ENCODE results near the gene ADD1. TPM values are rescaled to one million over a fixed set of nuclear protein-coding genes. Genes with fewer than 3 reads are reported as not detected.

Gene ADD1
- total RNA-seq, 6 experiments from 2014 or later: 276 to 332 (median 321) TPM

GRCh38 chr4:2907706-2908293 is 64.2 kb downstream of the ADD1 start:
- Mint-ChIP-seq H3K36me3 (ENCODE audit: low read depth) (peaks cover 29% of the 10 kb centered on the region), H3K4me3 (no peak overlapping the region), H3K4me1 (ENCODE audit: low read depth) (no peaks in the 10 kb centered on the region), H3K27me3 (ENCODE audit: insufficient read depth) (no peaks in the 10 kb centered on the region), H3K27ac (no peak overlapping the region), H3K9me3 (no peaks in the 10 kb centered on the region)
- DNase-seq: no peak
- no peak for TF ChIP-seq CTCF (IDR thresholded peaks at IDR 0.05)

GRCh38 chr4:2908686-2909085 is 65.0 kb downstream of the ADD1 start:
- Mint-ChIP-seq H3K9me3 (no peaks in the 10 kb centered on the region), H3K36me3 (ENCODE audit: low read depth) (peaks cover 26% of the 10 kb centered on the region), H3K4me1 (ENCODE audit: low read depth) (no peaks in the 10 kb centered on the region), H3K27me3 (ENCODE audit: insufficient read depth) (0 out of 2 replicates have a peak, but pooled peaks cover 2% of the 10 kb centered on the region), H3K27ac (no peak overlapping the region), H3K4me3 (no peak overlapping the region)
- DNase-seq: no peak
- no peak for TF ChIP-seq CTCF (IDR thresholded peaks at IDR 0.05)

- Mint-ChIP-seq H3K4me1 (ENCODE audit: low read depth) (no peaks in the 10 kb centered on the region), H3K4me3 (no peak overlapping the region), H3K9me3 (no peaks in the 10 kb centered on the region), H3K27me3 (ENCODE audit: insufficient read depth) (0 out of 2 replicates have a peak, but pooled peaks cover 2% of the 10 kb centered on the region), H3K27ac (no peak overlapping the region), H3K36me3 (ENCODE audit: low read depth) (peaks cover 26% of the 10 kb centered on the region)
- DNase-seq: no peak
- TF ChIP-seq CTCF (IDR thresholded peaks at IDR 0.05): no peak
These were observed 65.9 kb downstream of the ADD1 start for GRCh38 chr4:2909583-2909982.

GRCh38 chr4:2910409-2910808 is 66.8 kb downstream of the ADD1 start:
- Mint-ChIP-seq H3K27ac (no peak overlapping the region), H3K4me3 (no peak overlapping the region), H3K36me3 (ENCODE audit: low read depth) (peaks cover 26% of the 10 kb centered on the region), H3K4me1 (ENCODE audit: low read depth) (no peaks in the 10 kb centered on the region), H3K27me3 (ENCODE audit: insufficient read depth) (0 out of 2 replicates have a peak, but pooled peaks cover 2% of the 10 kb centered on the region), H3K9me3 (no peaks in the 10 kb centered on the region)
- DNase-seq: no peak
- TF ChIP-seq CTCF (IDR thresholded peaks at IDR 0.05): peak; percentile 38; the same call in 1 of the 2 replicates

GRCh38 chr4:2911868-2912267 is 68.2 kb downstream of the ADD1 start:
- Mint-ChIP-seq H3K36me3 (ENCODE audit: low read depth) (peaks cover 28% of the 10 kb centered on the region), H3K4me1 (ENCODE audit: low read depth) (no peaks in the 10 kb centered on the region), H3K9me3 (no peaks in the 10 kb centered on the region), H3K27ac (no peak overlapping the region), H3K4me3 (no peak overlapping the region), H3K27me3 (ENCODE audit: insufficient read depth) (0 out of 2 replicates have a peak, but pooled peaks cover 2% of the 10 kb centered on the region)
- no peak for DNase-seq
- no peak for TF ChIP-seq CTCF (IDR thresholded peaks at IDR 0.05)

Data from HFFc6 (cell line).